GM21367 (cell line): ENCODE measurements around the gene SLC7A1.

Experiments used
- ATAC-seq: cut with Tn5 transposase; IDR thresholded peaks from one replicate; pipeline ENCODE4 v1.9.1; 2021; ENCODE audit not compliant: unreplicated experiment

Gene SLC7A1

GRCh38 chr13:29496241-29496712 lies 99.2 kb downstream of the SLC7A1 start:
- ATAC-seq = peak; percentile 80

GRCh38 chr13:29494520-29494919 lies 101.0 kb downstream of the SLC7A1 start:
- ATAC-seq = no peak

DNA sequence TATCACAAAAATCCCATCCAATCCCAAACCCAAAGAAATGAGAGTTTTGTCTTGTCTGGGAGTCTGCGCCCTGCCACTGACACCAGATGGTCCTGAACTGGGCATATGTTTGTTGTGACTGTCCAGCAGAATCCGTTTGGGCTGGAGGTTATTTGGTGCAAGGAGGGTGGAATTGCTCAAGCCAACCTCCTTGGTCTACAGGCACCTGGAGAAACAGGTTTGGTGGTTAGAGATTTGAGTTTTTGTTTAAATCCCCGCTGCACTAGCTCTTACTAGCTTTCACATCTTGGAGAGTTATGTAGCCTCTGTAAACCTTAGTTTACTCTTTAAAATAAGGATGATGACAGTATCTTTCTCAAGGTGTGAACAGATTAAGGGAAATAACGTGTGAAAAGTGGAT lies 101.7 kb downstream of the SLC7A1 start:
- ATAC-seq = no peak

DNA sequence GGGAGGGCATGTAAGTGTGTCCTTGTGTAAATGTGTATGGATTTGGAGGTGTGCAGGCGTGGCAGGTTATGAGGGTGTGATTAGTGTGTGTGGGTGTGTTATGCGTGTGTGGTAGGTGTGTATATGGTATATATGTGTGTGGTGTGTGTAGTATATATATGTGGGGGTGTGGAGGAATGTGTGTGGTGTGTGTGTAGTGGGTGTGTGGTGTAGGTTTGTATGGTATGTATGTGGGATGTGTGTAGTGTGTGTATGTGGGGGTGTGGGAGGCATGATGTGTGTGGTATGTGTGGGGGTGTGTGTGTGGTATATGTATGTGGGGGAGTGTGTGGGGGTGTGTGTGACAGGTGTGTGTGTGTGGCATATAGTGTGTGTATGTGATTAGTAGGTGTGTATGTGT lies 104.2 kb downstream of the SLC7A1 start:
- ATAC-seq = no peak

DNA sequence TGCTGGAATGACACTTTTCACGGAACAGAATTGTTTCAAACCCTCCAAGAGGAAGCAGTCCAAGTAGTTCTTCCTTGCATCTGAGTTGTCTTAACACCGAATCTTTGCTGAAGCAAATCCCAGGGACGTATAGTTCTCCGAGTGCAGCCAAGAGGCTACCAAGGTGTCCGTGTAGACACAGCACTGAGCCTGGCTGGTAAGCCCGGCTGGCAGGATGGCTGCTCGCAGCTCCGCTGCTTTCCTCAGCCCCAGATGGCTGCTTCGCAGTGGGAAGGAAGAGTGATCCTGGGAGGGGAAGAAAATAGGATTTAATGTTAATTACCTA lies 105.0 kb downstream of the SLC7A1 start:
- no peak for ATAC-seq

GRCh38 chr13:29489650-29490560 lies 105.6 kb downstream of the SLC7A1 start:
- no peak for ATAC-seq

DNA sequence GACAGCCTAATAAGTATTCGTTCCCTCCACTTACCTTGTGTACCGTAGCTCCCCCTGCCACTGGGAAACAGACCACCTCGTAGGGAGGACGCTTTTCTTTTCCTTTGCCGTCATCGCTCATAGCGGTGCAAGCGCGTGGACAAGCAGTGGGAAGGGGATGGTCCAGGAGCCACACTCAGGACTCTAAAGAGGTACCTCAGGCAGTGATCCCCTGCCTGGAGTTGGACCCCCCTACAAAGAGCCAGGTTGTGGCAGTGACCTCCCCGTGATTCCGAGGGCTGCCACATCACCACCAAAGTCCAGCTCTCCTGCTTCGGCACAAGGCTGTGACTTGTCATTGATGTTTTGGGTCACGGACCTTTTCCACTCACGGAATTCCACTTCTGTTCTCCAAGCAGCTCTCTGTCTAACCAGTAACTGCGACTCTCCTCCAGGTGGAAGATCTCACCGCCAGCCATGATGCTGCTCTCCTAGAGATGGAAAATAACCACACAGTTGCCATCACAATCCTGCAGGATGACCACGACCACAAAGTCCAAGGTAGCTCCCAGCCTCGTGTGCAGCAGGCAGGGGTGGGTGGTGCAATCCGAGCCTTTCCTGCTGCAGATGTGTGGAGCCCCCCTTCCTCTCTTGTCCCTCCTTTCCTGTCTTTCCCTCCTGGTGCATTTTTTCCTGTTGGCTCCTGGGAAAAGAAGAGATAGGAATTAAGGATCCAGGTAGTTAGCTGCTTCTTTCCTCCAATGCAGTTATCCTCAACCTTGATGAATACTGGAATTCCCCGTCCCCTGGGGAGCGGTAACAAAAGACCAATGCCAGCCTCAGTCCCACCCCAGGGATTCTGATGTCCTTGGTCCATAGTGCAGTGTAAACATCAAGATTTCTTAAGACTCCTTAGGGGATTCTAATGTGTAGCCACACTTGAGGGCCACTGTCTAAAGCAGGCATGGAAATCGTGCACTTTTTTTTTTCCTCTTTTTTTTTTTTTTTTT lies 107.7 kb downstream of the SLC7A1 start:
- ATAC-seq = no peak

- no peak for ATAC-seq
Measured at GRCh38 chr13:29486551-29486950, 108.9 kb downstream of the SLC7A1 start.

DNA sequence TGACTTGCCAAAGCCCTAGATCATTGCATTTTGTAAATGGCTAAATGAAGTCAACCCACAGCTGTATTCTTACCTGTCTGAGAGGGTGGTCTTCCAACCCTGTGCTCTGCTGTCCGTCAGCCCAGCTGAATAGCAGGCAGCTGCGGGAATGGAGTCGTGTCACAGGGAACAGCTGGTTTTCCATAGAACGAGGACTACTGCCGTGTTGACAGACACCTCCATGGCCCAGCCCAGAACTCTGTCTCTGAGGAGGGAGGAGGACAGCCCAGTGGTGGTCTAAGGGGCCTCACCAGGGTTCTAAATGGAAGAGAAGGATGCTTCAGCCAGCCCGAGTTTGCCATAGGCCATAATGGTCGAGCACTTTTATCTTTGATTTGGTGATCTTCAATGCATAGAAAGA lies 110.7 kb downstream of the SLC7A1 start:
- ATAC-seq = no peak

DNA sequence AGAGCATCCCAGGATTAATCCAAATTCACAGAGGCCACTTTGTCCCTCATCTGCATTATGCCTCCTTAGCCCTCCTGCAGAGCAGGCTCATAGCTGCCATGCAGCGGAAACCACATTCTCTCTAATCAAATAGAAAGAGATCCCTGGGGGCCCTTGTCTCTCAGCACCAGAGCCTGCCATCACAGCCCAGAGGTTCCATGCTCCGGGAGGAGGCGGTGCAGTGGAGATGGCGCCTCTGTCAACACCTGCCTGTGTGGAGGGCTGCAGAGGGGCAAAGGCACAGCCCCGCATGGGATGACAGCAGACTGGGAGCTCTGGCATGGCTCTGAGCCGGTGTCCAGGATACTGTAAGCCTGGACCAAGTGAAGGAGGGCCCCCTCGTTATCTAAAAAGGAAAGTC lies 111.3 kb downstream of the SLC7A1 start:
- no peak for ATAC-seq

- ATAC-seq = no peak
Measured at GRCh38 chr13:29483623-29484022, 111.9 kb downstream of the SLC7A1 start.

- no peak for ATAC-seq
Measured at GRCh38 chr13:29483211-29483610, 112.3 kb downstream of the SLC7A1 start.

DNA sequence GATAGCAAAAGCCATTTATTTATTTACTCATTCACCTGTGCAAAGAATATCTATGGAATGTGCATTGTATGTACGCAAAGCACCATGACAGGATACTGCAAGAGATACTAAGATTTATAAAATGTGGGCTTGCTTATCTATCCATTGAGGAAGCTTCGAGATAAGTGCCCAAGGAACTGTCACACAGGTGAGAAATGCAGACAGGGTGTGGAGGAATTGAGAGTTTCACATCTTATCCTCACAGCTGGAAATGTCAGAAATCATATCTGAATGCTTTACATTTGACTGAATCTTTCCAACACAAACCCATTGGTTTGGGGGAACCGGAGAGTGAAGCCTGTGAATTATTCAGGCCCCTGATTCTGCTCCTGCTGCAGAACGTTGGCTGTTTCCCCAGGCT lies 113.0 kb downstream of the SLC7A1 start:
- ATAC-seq = no peak

GRCh38 chr13:29481603-29482002 lies 113.9 kb downstream of the SLC7A1 start:
- no peak for ATAC-seq

GRCh38 chr13:29480893-29481525 lies 114.5 kb downstream of the SLC7A1 start:
- ATAC-seq = no peak

DNA sequence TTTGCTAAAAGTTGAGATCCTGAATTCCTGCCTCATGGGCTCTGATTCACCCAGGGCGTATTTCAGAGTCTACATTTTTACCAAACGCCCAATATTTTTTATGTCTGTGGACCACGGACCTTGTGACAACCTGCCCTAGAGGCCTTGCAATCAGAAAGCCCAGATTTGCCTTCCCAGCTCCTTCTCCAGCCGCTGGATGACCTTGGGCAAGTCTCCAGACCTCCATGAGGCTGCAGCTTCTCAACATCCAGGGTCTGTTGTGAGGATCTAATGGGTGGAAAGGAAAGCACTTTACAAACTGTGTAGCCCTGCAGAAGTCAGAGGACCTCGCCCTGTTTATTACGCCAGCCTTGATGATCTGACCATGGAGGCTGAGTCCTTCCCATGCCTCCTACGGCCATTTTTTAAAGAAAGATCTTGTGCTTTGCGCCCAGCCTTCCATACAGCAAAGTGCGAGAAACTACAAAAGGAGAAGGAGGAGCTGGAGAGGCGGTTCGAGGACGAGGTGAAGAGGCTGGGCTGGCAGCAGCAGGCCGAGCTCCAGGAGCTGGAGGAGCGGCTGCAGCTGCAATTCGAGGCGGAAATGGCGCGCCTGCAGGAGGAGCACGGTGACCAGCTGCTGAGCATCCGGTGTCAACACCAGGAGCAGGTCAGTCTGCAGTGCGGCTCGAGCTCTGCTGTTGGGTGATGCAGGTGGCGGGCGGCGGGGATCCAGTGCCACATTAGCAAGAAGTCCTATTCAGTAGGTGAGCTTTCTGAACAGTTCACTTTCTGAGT lies 115.6 kb downstream of the SLC7A1 start:
- ATAC-seq = no peak

DNA sequence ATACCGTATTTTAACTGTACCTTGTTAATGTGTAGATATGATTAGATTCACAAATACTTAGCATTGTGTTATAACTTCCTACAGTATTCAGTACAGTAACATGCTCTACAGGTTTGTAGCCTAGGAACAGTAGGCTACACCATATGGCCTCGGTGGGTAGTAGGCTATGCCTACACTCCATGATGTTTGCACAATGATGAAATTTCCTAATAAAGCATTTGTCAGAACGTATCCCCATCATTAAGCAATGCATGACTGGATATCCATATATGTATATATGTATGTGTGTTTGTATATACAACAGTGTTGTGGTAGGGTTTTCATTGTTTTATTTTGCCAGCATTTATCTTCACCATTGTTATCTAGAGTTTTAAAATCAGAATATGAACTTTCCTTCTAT lies 119.4 kb downstream of the SLC7A1 start:
- no peak for ATAC-seq

GRCh38 chr13:29474991-29475390 lies 120.5 kb downstream of the SLC7A1 start:
- no peak for ATAC-seq

DNA sequence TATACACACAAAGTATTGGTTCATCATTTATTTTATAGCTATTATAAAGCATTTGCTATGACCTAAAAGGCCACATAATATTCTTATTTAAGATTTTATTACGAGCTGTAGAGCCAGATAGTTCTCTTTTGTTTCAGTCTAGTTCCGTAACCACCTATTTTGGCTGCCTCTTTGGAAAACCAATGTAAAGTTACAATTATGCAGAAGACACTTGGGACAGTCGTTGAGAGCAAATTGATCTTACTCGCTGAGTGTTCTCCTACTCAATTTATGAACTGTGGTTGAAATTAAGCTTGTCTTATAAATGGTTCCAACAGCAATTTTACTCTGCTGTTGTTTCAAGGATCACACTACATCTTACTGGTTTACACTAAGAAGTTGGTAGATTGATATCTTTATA lies 122.3 kb downstream of the SLC7A1 start:
- ATAC-seq = no peak

GRCh38 chr13:29472332-29472961 lies 123.0 kb downstream of the SLC7A1 start:
- ATAC-seq = no peak
